Measurements from ENCODE around the gene SEPTIN8.

Gene SEPTIN8

GRCh38 chr5:132736853-132737833 lies 39.9 kb downstream of the SEPTIN8 start, which contains the start of gene KIF3A:
Gene KIF3A, minus strand, starts transcription at chr5:132737546. Its CDS starts 127 bp downstream, at chr5:132737419.
- in situ Hi-C loops (cut with MboI; ENCODE audit: low pct_unique_long_range_greater_than_20kb, low sequenced_read_pairs): no loop called here
- DNase-seq: peak; percentile 93

- in situ Hi-C loops (cut with MboI; ENCODE audit: low pct_unique_long_range_greater_than_20kb, low sequenced_read_pairs): no loop called here
- no peak for DNase-seq
Measured at GRCh38 chr5:132734687-132735086, 42.4 kb downstream of the SEPTIN8 start.

- DNase-seq: no peak
- in situ Hi-C loops (cut with MboI; ENCODE audit: low pct_unique_long_range_greater_than_20kb, low sequenced_read_pairs): no loop called here
Measured at GRCh38 chr5:132733499-132734148, 43.4 kb downstream of the SEPTIN8 start.

- in situ Hi-C loops (cut with MboI; ENCODE audit: low pct_unique_long_range_greater_than_20kb, low sequenced_read_pairs): no loop called here
- DNase-seq: no peak
Measured at GRCh38 chr5:132729896-132730295, 47.1 kb downstream of the SEPTIN8 start.

- DNase-seq: no peak
- in situ Hi-C loops (cut with MboI; ENCODE audit: low pct_unique_long_range_greater_than_20kb, low sequenced_read_pairs): no loop called here
Measured at GRCh38 chr5:132725745-132726144, 51.3 kb downstream of the SEPTIN8 start.

GRCh38 chr5:132718544-132719312 lies 58.3 kb downstream of the SEPTIN8 start:
- in situ Hi-C loops (cut with MboI; ENCODE audit: low pct_unique_long_range_greater_than_20kb, low sequenced_read_pairs): no loop called here

GRCh38 chr5:132714456-132715307 lies 62.4 kb downstream of the SEPTIN8 start:
- DNase-seq: peak; percentile 28
- in situ Hi-C loops (cut with MboI; ENCODE audit: low pct_unique_long_range_greater_than_20kb, low sequenced_read_pairs): no loop called here

More at GRCh38 chr5:132718544-132719312, 58.3 kb downstream of the SEPTIN8 start:
- DNase-seq: no peak

- in situ Hi-C loops (cut with MboI; ENCODE audit: low pct_unique_long_range_greater_than_20kb, low sequenced_read_pairs): no loop called here
- DNase-seq: peak; percentile 38
Measured at GRCh38 chr5:132708645-132709044, 68.4 kb downstream of the SEPTIN8 start.

- no peak for DNase-seq
- in situ Hi-C loops (cut with MboI; ENCODE audit: low pct_unique_long_range_greater_than_20kb, low sequenced_read_pairs): no loop called here
Measured at GRCh38 chr5:132704875-132705274, 72.2 kb downstream of the SEPTIN8 start.

Measured in KBM-7 (cell line).